GM13976 (cell line): Measurements from ENCODE around the gene KIF16B.

Source experiments
- DNase-seq: peaks from one replicate; pipeline ENCODE4 v3.0.0; 2012; ENCODE audit warnings: low spot score
- CTCF ChIP-seq: IDR thresholded peaks from 2 replicates; pipeline ENCODE4 v1.5.1; 2012; ENCODE audit warnings: borderline replicate concordance, mild to moderate bottlenecking; ENCODE audit not compliant: insufficient read depth; ENCODE audit errors: extremely low read depth, missing control alignments, control extremely low read depth
- in situ Hi-C: fragments of 300-500 bp; cut with MboI; formaldehyde crosslinking; loops from one replicate; pipeline ENCODE4 v1.12.0; 2022; ENCODE audit warnings: low sequenced_read_pairs, mixed read lengths, inconsistent platforms; ENCODE audit not compliant: unreplicated experiment

Gene KIF16B

GRCh38 chr20:16418616-16419015 is 154.6 kb downstream of the KIF16B start:
- in situ Hi-C loops, result no loop called here
- no peak for DNase-seq
- TF ChIP-seq CTCF, result no peak

- in situ Hi-C loops, result no loop called here
- no peak for TF ChIP-seq CTCF
- DNase-seq, result no peak
Measured at GRCh38 chr20:16417001-16417400, 156.2 kb downstream of the KIF16B start.

GRCh38 chr20:16415071-16416053 is 157.9 kb downstream of the KIF16B start:
- DNase-seq, result no peak
- TF ChIP-seq CTCF, result no peak
- in situ Hi-C loops, result no loop called here

- no peak for DNase-seq
- in situ Hi-C loops, result no loop called here
- no peak for TF ChIP-seq CTCF
Measured at GRCh38 chr20:16412906-16413305, 160.3 kb downstream of the KIF16B start.

- DNase-seq, result no peak
- no peak for TF ChIP-seq CTCF
- in situ Hi-C loops, result no loop called here
Measured at GRCh38 chr20:16411361-16411760, 161.9 kb downstream of the KIF16B start.

GRCh38 chr20:16410626-16411025 is 162.6 kb downstream of the KIF16B start:
- in situ Hi-C loops, result no loop called here
- TF ChIP-seq CTCF, result no peak

More at GRCh38 chr20:16410626-16411025, 162.6 kb downstream of the KIF16B start:
- no peak for DNase-seq
